ENCODE measurements around the gene PTCHD1.

Gene PTCHD1

GRCh38 chrX:23356189-23356588 lies 21.5 kb downstream of the PTCHD1 start:
- DNase-seq (ENCODE audit: low spot score): no peak

DNA sequence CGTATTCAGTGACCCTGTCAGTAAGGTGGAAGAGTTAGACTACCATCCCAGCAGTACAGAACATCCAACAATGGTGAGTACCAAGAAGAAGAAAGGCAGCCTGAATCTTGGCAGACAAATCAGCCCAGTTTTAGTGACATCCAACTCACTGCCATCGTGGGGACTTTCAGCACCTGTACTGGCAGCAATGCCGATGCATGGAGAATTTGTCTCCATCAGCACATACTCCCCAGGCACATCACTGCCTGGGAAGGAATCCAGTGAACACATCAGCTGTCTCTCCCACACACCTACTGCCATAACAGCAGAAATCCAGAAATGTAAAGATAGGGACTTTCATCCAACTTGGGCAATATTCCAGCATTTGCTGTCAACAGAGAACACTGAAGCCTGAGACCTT lies 29.8 kb downstream of the PTCHD1 start:
- no peak for DNase-seq (ENCODE audit: low spot score)

GRCh38 chrX:23365541-23365940 lies 30.9 kb downstream of the PTCHD1 start:
- no peak for DNase-seq (ENCODE audit: low spot score)

DNA sequence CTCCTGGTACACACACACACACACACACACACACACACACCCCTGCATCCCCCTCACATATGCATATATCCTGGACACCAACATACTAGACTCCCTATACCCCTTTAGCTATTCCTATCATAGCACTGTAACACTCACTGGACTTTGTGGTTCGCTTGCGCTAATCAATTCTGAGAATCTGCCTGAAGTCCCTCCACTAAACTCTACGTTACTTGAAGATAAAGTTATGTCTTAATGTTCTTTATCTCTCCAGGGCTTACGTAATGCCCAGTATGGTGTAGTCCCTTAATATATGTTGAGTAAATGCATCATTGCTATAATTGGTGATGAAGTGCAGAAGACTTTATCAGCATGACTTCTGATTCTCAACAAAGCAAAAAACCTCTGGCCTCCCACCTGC lies 32.3 kb downstream of the PTCHD1 start:
- no peak for DNase-seq (ENCODE audit: low spot score)

DNA sequence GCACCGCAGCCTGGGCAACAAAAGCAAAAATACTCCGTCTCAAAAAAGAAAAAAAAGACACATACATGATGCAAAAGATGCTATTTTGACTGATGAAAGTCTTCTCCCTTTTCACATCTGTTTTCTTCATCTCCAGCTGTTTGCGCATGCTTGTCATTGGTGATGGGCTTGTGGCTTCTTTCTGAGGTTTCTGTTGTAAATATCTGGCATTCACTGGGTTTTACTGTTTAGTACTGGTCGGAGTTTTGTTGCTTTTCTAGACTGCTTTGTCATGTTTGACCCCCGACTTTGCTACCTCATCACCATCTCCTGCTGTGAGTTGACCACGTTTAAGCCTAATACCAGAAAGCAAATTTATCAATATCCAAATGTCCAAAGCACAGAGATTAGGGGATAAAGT lies 34.4 kb downstream of the PTCHD1 start:
- DNase-seq (ENCODE audit: low spot score): no peak

DNA sequence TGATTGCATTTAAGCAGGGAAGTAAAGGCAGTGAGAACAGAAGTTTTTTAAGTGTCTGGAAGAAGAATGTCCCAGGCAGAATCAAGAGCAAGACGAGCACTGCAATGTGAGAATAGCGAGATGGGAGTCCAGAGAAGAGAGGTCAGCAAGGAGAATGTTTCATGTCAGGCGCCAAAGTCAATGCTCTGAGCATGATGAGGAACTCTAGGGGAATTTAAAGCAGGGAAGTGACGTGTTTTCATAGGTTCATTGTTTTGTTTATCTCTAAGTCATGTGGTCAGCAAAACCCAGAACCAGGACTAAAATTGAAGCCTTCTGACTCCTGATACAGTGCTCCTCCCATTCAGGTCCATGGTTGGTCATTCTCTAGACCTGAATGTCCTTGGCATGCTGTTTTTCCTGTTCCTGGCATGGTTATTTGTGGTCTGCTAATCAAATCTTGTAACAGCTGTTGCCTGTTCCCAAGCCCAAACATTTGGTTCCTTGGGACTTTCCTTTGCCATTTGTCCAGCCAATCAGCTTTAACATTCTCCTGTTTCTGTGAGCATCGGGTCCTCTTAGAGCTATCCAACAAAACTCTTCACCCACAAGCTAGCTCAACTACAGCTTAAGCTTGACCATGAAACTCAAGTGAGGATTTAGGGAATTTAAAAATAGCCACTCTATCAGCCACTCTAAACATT lies 37.7 kb downstream of the PTCHD1 start:
- DNase-seq (ENCODE audit: low spot score): no peak

DNA sequence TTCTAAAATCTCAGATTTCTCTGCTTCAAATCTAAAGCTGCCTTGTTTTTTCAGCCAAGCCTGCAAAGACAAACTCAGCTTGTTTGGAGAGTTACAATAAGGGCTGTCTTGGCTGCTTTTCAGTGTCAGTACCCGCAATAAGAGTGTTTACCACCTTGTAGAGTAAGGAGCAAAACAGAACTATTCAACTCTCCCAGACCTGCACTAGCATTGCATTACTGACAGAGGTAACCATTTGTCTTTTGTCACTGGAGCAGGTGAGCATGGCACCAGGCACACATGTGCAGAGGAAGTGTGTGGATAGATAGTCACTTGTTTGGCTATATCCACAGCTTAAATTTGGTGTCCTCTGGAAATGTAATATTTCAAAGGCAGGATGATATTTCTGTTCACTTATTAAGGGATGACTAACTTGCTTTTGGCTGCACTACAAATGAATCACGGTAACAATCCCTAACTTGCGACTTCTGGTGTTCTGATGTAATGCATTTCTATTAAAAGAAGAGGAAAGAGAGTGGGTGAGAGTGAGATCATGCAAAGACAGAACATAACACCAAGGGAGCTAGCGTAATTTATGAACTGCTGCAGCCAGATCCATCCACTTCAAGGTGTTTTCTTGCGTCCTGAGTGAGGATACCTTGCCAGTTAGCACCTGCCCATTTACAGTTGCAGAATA lies 38.6 kb downstream of the PTCHD1 start:
- no peak for DNase-seq (ENCODE audit: low spot score)

DNA sequence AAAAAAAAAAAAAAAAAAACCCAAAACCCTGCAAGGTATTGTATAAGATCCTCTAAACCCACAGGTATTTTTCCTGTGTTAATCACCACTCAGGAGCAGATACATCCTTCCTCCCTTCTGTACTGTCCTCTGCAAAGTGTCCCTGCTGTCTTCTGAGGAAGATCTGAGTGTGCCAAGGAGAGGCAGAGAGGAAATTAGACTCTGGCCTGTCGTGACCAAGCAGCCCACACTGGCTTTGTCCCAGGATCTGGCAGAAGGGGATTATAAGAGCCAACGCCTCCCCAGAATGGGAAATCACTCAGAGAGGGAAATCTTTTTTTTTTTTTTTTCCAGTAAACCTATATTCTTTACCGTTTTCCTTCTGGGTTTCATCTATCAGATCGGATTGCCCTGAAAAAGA lies 39.6 kb downstream of the PTCHD1 start:
- no peak for DNase-seq (ENCODE audit: low spot score)

DNA sequence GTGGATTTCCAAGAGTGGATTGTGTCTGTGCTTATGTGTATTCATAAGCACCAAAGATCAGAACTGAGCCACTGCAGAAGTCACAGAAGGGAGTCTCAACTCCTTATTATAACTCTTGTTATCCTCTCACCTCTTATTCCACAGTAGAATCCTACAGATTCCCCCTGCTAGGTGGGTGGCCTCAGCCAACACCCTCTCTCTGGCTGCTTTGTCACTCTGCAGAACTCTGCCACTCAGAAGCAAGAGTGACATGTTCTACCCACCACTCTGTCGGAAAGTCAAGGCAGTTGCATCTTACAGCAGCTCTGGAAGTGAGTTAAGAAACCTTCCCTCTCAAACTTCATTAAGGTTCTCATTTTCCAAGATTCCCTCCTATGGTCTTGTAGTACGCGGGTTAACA lies 41.9 kb downstream of the PTCHD1 start:
- DNase-seq (ENCODE audit: low spot score): no peak

GRCh38 chrX:23380581-23380980 lies 45.9 kb downstream of the PTCHD1 start:
- no peak for DNase-seq (ENCODE audit: low spot score)

DNA sequence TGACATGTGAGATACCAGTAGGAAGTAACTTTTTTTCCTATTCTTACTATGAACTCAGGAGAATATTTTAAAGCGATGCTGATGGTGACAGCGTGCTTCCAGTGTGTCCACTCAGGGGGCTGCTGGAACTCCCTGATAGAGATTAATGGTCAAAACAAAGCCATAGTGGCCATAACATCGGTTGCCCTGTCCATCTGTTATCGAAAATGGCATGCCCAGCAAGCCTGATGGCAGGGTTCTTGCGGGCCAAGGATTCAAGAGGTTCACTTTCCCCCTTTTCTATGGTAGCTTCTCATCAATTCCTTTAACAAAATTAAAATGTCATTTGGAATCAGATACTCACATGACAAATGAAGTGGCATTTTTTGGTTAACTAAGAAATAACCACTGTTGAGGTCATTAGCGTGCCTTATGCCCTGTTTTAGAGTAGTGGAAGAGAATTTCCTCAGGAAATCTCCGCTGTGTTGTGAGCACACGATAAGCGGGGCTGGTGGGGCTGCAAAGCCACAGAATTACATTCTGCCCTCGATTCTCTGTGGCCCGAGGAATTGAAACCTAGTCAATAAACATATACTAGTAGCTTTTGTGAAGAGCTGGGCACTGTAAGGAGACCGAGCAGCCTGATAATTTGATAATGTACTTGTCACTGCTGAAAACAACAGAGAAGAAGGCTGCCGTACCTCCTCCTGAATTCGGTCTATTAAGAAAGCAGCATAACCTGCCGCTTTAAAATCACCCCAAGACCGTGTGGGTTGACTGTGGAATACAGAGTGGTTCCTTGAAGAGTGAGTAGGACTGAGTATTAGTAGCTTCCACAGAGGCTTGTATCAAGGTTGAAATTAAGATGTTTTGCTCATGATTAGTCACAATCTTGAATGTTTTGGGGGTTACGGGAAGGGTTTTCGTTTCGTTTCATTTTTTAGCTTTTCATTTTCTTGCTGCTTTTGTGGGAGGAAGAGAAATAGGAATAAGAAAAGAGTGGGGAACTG lies 46.7 kb downstream of the PTCHD1 start:
- DNase-seq (ENCODE audit: low spot score): no peak

- DNase-seq (ENCODE audit: low spot score): no peak
These were observed 47.9 kb downstream of the PTCHD1 start for GRCh38 chrX:23382572-23382971.

DNA sequence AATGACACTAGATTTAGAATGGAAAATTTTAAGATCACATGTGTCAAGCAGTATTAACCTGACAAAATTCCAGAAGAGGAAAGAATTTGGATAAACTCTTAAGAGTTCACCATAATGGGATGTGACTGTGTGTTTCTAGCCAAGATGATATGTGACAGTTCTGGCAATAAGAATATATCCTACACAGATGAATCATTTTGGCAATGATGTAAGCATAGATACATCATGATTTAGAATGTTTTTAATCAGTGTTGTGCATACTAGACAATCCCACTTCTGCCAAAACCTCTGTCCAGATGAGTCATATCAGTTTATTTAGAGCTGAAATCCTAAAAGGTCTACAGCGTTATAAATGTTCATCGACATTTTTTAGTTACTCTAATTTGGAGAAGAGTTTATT lies 48.8 kb downstream of the PTCHD1 start:
- DNase-seq (ENCODE audit: low spot score): no peak

DNA sequence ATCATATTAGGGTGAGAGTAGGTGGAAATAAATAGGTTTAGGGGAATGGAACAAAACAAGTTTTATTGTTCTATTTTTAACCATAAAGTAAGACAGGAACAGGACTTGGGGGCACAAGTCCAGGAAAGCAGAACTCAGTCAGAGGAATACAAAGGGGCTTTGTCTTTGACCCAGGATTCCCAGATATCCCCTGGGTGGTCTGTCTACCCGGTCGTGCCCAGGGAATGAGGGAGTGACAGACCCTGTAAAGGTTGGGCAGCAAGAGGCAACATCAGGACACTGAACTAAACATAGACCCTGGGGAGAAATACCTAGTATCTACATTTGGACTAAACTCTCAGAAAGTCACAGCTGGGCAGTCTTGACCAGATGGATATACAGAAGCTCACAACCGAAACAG lies 50.6 kb downstream of the PTCHD1 start:
- no peak for DNase-seq (ENCODE audit: low spot score)

- DNase-seq (ENCODE audit: low spot score): no peak
These were observed 51.6 kb downstream of the PTCHD1 start for GRCh38 chrX:23386260-23386659.

GRCh38 chrX:23386726-23387125 lies 52.1 kb downstream of the PTCHD1 start:
- no peak for DNase-seq (ENCODE audit: low spot score)

DNA sequence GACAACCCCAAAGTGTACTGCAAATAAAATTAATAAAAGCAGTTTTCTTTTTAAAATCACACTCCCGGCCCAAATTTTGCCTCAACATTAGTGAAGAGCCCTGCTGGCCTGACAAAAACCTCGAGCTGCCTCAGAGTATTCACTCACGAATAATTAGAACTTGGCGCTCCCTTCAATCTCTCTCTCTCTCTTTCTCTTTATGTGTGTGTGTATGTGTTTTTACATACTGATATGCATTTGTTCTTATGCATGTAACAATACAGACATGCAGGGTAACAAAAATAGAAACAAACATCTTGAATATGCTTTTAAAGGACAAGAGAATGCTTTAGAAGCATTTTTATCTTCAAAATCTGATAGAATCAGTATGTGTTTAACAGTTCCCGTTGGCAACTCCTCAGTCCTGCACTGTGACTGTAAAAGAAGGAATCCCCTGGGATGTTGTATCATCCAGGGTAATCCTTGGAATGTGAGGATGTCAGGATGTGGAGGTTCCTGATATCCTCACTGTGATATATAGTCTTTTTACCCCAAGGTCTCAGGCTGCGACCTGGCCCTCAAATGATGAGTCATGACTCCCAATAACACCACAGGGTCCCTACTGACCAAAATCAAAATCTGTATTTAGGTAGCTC lies 53.0 kb downstream of the PTCHD1 start:
- no peak for DNase-seq (ENCODE audit: low spot score)

- no peak for DNase-seq (ENCODE audit: low spot score)
These were observed 54.6 kb downstream of the PTCHD1 start for GRCh38 chrX:23389196-23389792.

DNA sequence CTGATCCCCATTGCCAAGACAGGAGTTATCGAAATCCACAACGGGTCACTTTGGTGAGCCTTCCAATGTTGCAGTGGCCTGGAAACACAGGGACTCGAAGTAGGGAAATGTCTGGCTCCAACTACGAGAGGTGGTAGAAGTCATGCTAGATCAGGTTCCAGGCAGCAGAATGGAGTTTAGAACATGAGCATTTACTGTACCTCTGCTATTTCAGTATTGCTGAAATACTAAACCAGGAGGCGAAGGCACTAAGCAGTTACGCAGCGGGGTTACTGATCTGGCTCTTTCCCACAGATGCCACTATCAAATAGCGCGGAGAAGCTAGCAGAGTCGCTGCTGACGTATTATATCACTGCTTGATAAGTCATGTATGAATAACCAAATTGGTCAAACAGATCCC lies 56.3 kb downstream of the PTCHD1 start:
- no peak for DNase-seq (ENCODE audit: low spot score)

GRCh38 chrX:23392195-23392594 lies 57.5 kb downstream of the PTCHD1 start:
- DNase-seq (ENCODE audit: low spot score): no peak

- no peak for DNase-seq (ENCODE audit: low spot score)
These were observed 59.8 kb downstream of the PTCHD1 start for GRCh38 chrX:23394421-23394820.

DNA sequence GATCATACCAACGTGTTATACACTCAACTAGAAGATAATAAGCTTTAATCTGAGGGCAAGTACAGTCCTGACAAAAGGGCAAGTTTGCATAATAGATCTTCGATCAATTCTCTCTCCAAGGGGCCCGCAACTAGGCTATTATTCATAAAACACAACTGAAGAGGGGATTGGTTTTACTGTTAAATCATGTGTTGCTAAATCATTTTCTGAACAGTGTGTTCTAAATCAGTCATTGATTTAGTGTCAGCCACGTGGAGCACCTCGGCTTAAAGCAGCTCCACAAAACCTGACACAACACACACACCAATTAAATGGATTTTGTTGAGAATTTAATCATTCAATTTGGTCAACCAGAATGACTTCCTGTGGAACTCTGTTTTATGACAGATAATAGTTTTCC lies 61.6 kb downstream of the PTCHD1 start:
- no peak for DNase-seq (ENCODE audit: low spot score)
